GM21381 (cell line): Measurements from ENCODE around the gene PHLPP1.

Source experiments
- ATAC-seq: cut with Tn5 transposase; IDR thresholded peaks from one replicate; pipeline ENCODE4 v1.9.1; 2021; ENCODE audit warnings: mild to moderate bottlenecking, moderate library complexity; ENCODE audit not compliant: unreplicated experiment

The PHLPP1 gene

GRCh38 chr18:62975785-62976184 lies 260.4 kb downstream of the PHLPP1 start:
- ATAC-seq: no peak

- no peak for ATAC-seq
These were observed 260.9 kb downstream of the PHLPP1 start for GRCh38 chr18:62976227-62976626.

GRCh38 chr18:62977512-62977911 lies 262.2 kb downstream of the PHLPP1 start:
- ATAC-seq: no peak

GRCh38 chr18:62978251-62979049 lies 263.1 kb downstream of the PHLPP1 start:
- no peak for ATAC-seq

GRCh38 chr18:62979176-62979575 lies 263.8 kb downstream of the PHLPP1 start:
- no peak for ATAC-seq

GRCh38 chr18:62979900-62980299 lies 264.6 kb downstream of the PHLPP1 start:
- no peak for ATAC-seq

- no peak for ATAC-seq
These were observed 266.2 kb downstream of the PHLPP1 start for GRCh38 chr18:62981566-62981965.

GRCh38 chr18:62982600-62983251 lies 267.4 kb downstream of the PHLPP1 start:
- no peak for ATAC-seq

GRCh38 chr18:62984656-62985315 lies 269.4 kb downstream of the PHLPP1 start:
- ATAC-seq: no peak

GRCh38 chr18:62986490-62986889 lies 271.1 kb downstream of the PHLPP1 start:
- no peak for ATAC-seq

GRCh38 chr18:62987055-62987830 lies 271.9 kb downstream of the PHLPP1 start:
- ATAC-seq: no peak

GRCh38 chr18:62987859-62988258 lies 272.5 kb downstream of the PHLPP1 start:
- no peak for ATAC-seq

- no peak for ATAC-seq
These were observed 273.1 kb downstream of the PHLPP1 start for GRCh38 chr18:62988471-62988870.

- ATAC-seq: no peak
These were observed 273.9 kb downstream of the PHLPP1 start for GRCh38 chr18:62989195-62989594.

GRCh38 chr18:62990653-62991052 lies 275.3 kb downstream of the PHLPP1 start:
- no peak for ATAC-seq

GRCh38 chr18:62991389-62991788 lies 276.0 kb downstream of the PHLPP1 start:
- ATAC-seq: no peak

- no peak for ATAC-seq
These were observed 276.6 kb downstream of the PHLPP1 start for GRCh38 chr18:62991959-62992358.

GRCh38 chr18:62992877-62993365 lies 277.6 kb downstream of the PHLPP1 start:
- ATAC-seq: no peak

GRCh38 chr18:62996566-62996965 lies 281.2 kb downstream of the PHLPP1 start:
- ATAC-seq: no peak

GRCh38 chr18:62997076-62997475 lies 281.7 kb downstream of the PHLPP1 start:
- no peak for ATAC-seq

- no peak for ATAC-seq
These were observed 283.1 kb downstream of the PHLPP1 start for GRCh38 chr18:62998443-62998842.
